Ramos (cell line): Measurements from ENCODE around the gene RTN4RL1.
"Not testable (repeated sequence)": the region's sequence is repeated elsewhere in the genome, so short reads cannot be mapped to it uniquely, and the experiment has no call there.

Source experiments
- in situ Hi-C: fragments of 300-500 bp; cut with MboI; formaldehyde crosslinking; loops from one replicate; pipeline ENCODE4 v1.14.3; 2022; ENCODE audit warnings: low sequenced_read_pairs; ENCODE audit not compliant: unreplicated experiment

RTN4RL1 gene

GRCh38 chr17:2013994-2014317 lies 11.2 kb downstream of the RTN4RL1 start:
- in situ Hi-C loops: no loop called here

DNA sequence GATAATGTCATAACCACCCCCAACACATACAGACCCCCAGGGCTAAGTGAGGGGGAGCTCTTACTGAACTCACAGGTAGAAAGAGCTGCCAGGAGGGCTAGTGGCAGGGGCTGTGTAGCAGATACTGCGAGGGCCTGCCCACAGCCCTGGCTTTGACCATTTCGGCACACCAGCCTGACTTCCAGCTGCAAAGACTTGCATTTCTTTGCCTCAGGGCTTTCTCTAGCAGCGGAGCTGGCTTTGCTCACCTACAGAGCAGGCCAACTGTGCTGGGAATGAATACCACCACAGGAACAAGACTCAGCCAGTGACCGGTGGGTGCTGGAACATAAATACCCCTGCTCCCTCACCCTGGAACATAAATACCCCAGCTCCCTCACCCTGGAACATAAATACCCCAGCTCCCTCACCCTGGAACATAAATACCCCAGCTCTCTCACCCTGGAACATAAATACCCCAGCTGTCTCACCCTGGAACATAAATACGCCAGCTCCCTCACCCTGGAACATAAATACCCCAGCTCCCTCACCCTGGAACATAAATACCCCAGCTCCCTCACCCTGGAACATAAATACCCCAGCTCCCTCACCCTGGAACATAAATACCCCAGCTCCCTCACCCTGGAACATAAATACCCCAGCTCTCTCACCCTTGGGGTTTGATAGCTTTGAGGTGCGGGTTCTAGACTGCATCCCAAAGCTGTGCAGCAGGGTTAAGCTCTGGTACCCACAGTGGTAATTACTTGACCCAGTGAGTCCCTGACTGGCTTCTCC lies 11.7 kb downstream of the RTN4RL1 start:
- in situ Hi-C loops: not testable (repeated sequence)

DNA sequence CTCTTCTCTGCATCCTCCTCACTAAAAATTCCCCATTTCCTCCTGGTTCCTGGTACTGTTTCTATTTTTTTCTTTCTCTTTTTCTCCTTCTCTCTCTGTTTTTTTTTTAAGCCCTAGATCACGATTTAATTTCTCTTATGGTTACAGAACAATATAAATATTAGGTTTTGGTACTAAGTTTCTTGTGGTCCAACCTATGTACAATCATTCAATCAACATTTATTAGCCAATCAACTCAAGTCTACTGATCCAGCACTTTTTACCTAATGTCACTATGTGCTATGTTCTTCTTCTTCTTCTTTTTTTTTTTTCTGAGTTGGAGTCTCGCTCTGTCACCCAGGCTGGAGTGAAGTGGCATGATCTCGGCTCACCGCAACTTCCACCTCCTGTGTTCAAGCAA lies 12.6 kb downstream of the RTN4RL1 start:
- in situ Hi-C loops: no loop called here

DNA sequence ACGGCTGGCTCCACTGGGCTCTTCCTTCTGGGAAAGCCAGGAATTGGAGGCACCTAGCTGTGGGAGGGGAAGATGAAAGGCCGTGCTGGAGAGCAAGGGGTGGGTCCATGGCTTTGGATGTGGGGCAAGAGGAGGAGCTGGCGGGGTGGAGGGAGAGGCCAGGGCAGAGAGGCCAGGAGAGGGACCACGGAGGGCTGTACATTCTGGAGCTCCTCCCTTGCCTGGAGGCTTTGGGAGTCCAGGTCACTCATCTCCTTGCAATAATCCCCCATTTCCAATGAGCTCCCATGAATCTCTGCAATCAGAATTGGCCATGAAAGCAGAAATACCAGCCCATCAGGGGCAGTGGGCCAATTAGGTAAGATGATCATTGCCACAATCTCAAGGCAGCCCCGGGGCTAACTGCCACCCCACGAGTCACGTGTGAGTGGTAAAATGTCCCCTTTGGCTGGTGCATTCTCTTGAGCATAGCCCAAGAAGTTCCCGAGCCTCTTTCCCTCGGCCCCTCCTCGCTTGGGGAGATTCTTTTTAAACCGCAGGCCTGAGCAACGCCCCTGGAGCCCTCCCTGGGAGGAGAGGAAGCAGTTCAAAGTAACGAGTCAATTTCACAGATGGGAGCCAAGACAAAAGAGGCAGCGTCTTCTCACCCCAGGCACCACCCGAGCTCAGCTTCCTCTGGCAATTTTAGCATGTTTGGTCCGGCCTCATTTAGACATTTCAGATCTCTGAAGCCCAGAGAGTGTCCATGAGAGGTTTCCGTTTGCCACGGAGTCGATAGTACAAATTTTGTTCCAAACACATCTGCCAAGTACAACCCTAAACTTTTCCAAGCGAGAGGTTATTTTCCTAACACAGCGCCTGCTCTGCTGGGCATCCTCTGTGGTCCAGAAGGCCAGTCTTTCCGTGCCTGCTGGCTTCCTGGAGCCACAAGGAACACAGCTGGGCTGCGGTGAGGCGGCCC lies 13.4 kb downstream of the RTN4RL1 start:
- in situ Hi-C loops: no loop called here

- in situ Hi-C loops: no loop called here
These were observed 15.4 kb downstream of the RTN4RL1 start for GRCh38 chr17:2009737-2010136.

GRCh38 chr17:2008332-2009126 lies 16.6 kb downstream of the RTN4RL1 start:
- in situ Hi-C loops: no loop called here

DNA sequence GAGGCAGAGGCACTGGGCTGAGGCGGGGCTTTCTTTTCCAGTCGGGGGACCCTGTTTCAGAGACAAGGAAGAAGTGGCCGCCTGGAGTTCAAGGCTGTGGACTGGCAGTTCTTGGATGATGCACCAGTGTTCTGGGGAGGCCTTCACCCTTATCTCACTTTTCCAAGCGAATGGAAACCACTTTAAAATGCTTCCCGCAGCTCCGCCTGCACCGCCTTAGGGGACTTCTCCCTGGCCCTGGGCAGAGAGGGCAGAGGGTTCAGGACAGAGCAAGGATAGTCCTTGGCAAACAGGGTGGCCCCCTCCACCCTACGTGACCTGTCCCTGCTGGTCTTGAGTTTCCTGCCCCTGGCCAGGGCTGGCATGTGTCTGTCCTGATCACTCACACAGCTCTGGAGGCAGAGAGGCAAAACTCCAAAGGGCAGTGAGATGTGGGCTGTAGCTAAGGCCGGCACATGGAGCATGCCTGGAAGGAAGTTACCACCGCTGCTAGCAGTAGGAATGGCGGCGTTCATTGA lies 20.6 kb downstream of the RTN4RL1 start:
- in situ Hi-C loops: no loop called here

- in situ Hi-C loops: no loop called here
These were observed 21.6 kb downstream of the RTN4RL1 start for GRCh38 chr17:2003525-2003924.

DNA sequence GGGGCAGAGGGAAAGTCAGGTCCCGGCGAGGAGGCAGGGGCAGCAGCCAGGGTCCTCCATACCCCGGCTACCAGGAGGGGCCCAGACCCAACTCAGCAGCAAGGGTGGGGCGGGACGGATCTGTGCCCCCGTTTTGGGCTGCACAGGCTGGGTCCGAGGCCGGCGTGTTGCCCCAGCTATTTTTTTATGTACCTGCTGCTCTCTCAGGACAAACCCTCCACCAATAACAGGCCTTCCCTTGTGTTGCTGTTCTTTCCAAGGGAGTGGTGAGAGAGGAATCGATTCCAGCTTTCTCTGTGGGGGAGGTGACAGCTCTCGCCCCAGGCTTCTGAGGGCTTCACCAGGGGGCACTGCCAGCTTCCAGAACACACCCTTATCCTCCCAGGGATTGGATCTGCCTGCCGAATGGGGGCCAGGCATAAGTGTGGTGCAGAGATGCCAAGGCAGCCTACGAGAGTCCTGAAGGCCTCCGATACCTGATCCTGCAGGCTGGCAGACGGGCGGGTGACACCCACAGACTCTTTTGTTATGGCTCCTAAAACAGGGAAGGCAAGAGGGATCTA lies 22.3 kb downstream of the RTN4RL1 start:
- in situ Hi-C loops: no loop called here

GRCh38 chr17:1999557-2000251 lies 25.4 kb downstream of the RTN4RL1 start:
- in situ Hi-C loops: no loop called here

DNA sequence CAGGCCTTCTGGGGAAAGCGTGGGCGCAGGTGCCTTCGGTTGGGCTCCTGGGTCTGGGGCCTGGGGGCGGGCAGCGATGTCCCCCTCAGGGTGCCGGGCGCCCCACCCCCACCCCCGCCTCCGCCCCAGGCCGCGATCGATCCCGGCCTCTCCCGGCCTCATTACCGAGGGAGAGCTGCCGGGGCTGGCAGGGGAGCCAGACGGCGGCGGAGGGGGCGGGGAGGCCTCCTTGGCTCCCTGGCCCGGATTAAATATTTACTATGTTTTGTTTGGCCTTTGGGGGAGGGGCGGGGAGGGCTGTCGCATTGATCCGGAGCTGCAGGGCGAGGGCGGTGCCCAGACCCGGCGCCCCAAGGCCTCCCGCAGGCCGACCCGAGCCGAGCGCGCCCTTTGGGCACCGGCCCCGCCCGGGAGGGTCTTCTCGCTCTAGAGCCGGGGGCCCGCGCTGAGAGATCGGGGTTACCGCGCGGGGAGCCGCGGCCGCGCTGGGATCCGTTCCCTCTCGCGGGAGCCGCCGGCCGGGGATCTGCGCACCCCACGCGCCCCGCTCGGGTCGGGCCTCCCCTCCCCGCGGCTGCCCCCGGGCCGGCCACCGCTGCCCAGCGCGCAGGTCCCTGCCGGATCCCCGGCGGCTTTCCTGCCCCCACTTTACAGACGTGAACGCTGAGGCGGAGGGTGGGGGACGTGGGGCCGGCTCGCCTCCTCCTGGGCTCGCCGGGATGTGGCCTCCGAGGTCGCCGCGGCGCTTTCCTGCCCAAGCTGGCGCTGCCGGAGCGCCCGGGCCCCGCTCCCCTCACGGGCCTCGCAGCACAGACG lies 27.0 kb downstream of the RTN4RL1 start:
- in situ Hi-C loops: no loop called here

GRCh38 chr17:1997289-1997926 lies 27.7 kb downstream of the RTN4RL1 start:
- in situ Hi-C loops: no loop called here

DNA sequence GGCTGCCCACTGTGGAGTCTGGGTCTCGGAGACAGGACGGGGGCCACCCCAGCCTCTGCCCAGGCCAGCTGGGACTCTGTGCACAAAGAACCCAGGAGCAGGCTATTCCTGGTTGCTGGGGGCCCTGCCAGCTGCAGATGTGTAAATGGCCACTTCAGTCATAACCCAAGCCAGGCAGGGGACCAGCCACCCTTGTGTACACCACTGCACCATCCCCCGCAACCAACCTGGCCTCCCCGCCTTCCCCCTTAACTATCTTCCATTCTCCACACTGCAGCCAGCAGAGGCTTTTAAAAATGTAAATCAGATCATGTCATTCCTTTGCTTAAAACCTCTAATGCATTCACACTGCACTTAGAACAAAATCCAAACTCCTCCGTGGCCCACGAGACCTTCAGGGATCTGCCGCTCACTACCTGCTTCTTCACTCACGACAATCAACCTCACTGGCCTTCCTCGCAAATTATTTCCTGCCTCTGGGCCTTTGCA lies 28.3 kb downstream of the RTN4RL1 start:
- in situ Hi-C loops: no loop called here

DNA sequence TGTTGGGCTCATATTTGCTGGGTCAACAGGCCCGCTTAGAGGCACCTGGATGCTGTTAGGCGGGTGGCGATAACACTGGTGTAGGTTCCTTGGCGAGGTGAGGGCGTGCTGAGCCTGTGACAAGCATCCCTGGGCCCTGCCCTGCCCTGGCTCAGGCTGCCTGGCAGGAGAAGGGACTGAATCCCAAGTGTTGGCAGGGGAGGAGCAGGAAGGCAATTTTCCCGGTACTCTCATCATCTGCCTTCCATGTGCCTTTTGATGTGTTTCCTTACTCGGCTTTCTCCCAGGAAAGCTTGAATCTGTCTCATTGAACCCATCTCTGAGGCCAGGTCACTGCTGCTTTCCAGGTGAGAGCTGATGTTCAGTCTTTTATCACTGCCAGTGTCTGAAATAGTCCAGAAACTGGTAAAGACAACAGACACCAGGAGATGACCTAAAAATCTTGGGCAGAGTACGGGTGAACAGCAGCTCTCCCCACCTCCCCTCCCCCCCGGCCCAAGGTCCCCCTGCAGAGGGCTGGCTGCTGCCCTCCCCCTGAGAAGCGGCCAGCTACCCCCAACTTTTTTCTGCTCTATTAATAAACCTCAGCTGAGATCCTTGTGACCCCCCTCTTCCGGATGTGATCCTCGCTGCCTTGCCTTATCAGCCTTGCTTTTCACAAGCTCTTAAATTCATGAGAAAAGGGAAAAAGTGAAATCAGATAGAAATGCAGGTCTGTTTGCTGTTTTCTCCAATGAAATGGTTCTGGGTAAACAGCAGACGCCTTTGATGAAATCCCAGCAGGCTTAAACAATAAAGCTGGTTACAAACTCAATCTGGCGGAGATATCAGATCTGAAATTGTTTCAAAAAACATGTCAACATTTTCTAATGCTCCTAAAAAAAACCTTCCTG lies 29.0 kb downstream of the RTN4RL1 start:
- in situ Hi-C loops: no loop called here

GRCh38 chr17:1995321-1995892 lies 29.7 kb downstream of the RTN4RL1 start:
- in situ Hi-C loops: no loop called here

DNA sequence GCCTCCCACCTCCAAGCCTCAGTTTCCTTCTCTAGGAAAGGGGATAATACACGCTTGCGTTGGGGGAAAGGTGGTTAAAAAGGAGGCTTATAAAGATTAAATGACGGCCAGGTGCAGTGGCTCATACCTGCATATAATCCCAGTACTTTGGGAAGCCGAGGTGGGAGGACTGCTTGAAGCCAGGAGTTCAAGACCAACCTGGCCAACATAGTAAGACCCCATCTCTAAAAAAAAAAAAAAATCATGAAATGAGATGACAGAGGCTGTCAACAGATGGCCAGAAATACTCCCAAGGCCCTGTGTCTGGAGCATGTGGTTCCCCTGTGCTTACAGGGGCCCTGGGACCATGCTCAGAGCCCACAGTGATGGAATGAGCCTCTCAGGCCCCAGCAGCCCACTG lies 30.4 kb downstream of the RTN4RL1 start:
- in situ Hi-C loops: no loop called here

DNA sequence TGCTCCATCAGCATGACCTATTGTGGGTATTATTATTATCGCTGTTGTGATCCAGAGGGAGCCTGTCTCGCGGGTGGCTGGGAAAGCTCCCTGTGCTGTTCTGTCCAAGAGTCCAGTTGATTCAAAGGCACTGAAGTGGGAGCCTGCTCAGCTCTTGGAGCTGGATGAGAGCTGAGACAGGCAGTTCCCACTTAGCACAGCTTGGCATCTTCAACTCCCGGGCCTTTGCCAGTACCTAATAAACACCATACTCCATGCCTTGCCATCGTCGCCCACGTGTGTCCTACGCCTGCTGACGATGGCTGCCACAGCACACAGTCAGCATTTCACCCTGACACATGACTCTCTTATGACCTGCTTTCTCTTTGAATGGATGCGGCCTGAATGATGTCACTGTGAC lies 32.6 kb downstream of the RTN4RL1 start:
- in situ Hi-C loops: no loop called here
